B cell (primary cell): ENCODE measurements around the gene GSG1. TPM values are rescaled to one million over a fixed set of nuclear protein-coding genes. Genes with fewer than 3 reads are reported as not detected.

Experiments
- ATAC-seq: fragments of 200-7000 bp; cut with Tn5 transposase; one replicate; pipeline ENCODE4 v1.10.0; 2021; ENCODE audit warnings: low read depth, mild to moderate bottlenecking, moderate number of reproducible peaks, moderate library complexity
- CTCF ChIA-PET: fragments of 350-600 bp; sonication (Branson Sonifier 250); formaldehyde crosslinking; loops from one replicate; lab custom pipeline; 2021; ENCODE audit warnings: antibody characterized with exemption, inconsistent platforms; lab: Charles Lee
- POLR2A ChIA-PET: fragments of 350-600 bp; sonication (Branson Sonifier 250); formaldehyde crosslinking; loops from one replicate; lab custom pipeline; 2021; ENCODE audit warnings: antibody characterized with exemption; lab: Charles Lee
- DNase-seq: peaks from one replicate; pipeline ENCODE4 v3.0.0; 2013
- H2AFZ ChIP-seq: 2 replicates; pipeline ENCODE4 v1.6.1; 2012; ENCODE audit warnings: mild to moderate bottlenecking, low read depth, low read length; ENCODE audit not compliant: insufficient read depth, poor library complexity, severe bottlenecking
- H3K27ac ChIP-seq, 2 donors: 1 replicate in 1 of 2; 2 replicates in 1 of 2; pipeline ENCODE4 v1.5.1; 2012 to 2013; ENCODE audit warnings: low read length in 2 of 2, mild to moderate bottlenecking in 2 of 2, moderate library complexity in 1 of 2
- H3K27me3 ChIP-seq, 4 experiments: fragments of 200-600 bp in 1 of 4; sonication (generic) in 1 of 4; replicated peaks in 1 of 4; 1 replicate in 2 of 4; 2 replicates in 2 of 4; pipeline versions ENCODE4 v1.6.1 to v1.7.0; 2013 to 2016; ENCODE audit warnings: low read length in 3 of 4, mild to moderate bottlenecking in 2 of 4, mixed read lengths in 1 of 4, moderate library complexity in 1 of 4; ENCODE audit not compliant: insufficient read depth in 4 of 4, control insufficient read depth in 3 of 4; ENCODE audit errors: control extremely low read depth in 1 of 4
- H3K36me3 ChIP-seq, 2 experiments: replicated peaks in 1 of 2; 1 replicate in 1 of 2; 2 replicates in 1 of 2; pipeline versions ENCODE4 v1.6.1 to v1.7.1; 2013; ENCODE audit warnings: low read length in 1 of 2; ENCODE audit not compliant: insufficient read depth in 2 of 2, control insufficient read depth in 1 of 2; ENCODE audit errors: control extremely low read depth in 1 of 2, extremely low read depth in 1 of 2
- H3K4me1 ChIP-seq, 2 donors: fragments of 200-600 bp in 1 of 2; sonication (generic) in 1 of 2; 1 replicate in 1 of 2; 2 replicates in 1 of 2; pipeline versions ENCODE4 v1.5.1 to v1.6.1; 2013 to 2017; ENCODE audit warnings: low read length in 2 of 2; ENCODE audit not compliant: control insufficient read depth in 2 of 2, insufficient read depth in 2 of 2
- H3K4me2 ChIP-seq: replicated peaks from 2 replicates; pipeline ENCODE3; 2012; ENCODE audit warnings: mild to moderate bottlenecking, low read depth, low read length; ENCODE audit not compliant: poor library complexity, severe bottlenecking
- H3K4me3 ChIP-seq, 5 experiments: fragments of 200-600 bp in 1 of 5; sonication (generic) in 1 of 5; 1 replicate in 3 of 5; 2 replicates in 2 of 5; pipeline versions ENCODE4 v1.5.1 to v1.7.0; 2011 to 2016; ENCODE audit warnings: low read length in 4 of 5, mild to moderate bottlenecking in 4 of 5, low read depth in 2 of 5, control low read depth in 1 of 5, moderate library complexity in 1 of 5; ENCODE audit not compliant: insufficient read depth in 1 of 5; ENCODE audit errors: control extremely low read depth in 1 of 5, extremely low read depth in 1 of 5
- H3K79me2 ChIP-seq: fragments of 200-600 bp; sonication (generic); one replicate; pipeline ENCODE4 v1.6.0; 2016; ENCODE audit warnings: low read length; ENCODE audit not compliant: control insufficient read depth, insufficient read depth
- H3K9ac ChIP-seq: fragments of 200-600 bp; sonication (generic); 2 replicates; pipeline ENCODE4 v1.6.1; 2017; ENCODE audit warnings: mild to moderate bottlenecking, low read length, moderate library complexity
- H3K9me3 ChIP-seq, 3 donors: one replicate each; pipeline versions ENCODE4 v1.6.1 to v1.7.1; 2013; ENCODE audit warnings: low read length in 2 of 3; ENCODE audit not compliant: control insufficient read depth in 2 of 3, insufficient read depth in 1 of 3; ENCODE audit errors: control extremely low read depth in 1 of 3
- H4K20me1 ChIP-seq: 2 replicates; pipeline ENCODE4 v1.6.0; 2012; ENCODE audit warnings: mild to moderate bottlenecking, low read length; ENCODE audit not compliant: insufficient read depth, control insufficient read depth, poor library complexity, severe bottlenecking
- H3K27ac Mint-ChIP-seq: one replicate; pipeline ENCODE4 v1.8.0; 2021; ENCODE audit warnings: mixed read lengths
- H3K27me3 Mint-ChIP-seq: one replicate; pipeline ENCODE4 v1.8.0; 2021; ENCODE audit warnings: mixed read lengths
- H3K4me1 Mint-ChIP-seq: one replicate; pipeline ENCODE4 v1.8.0; 2021; ENCODE audit warnings: mixed read lengths
- H3K4me3 Mint-ChIP-seq: one replicate; pipeline ENCODE4 v1.8.0; 2021; ENCODE audit warnings: mixed read lengths
- H3K9me3 Mint-ChIP-seq: one replicate; pipeline ENCODE4 v1.8.0; 2022; ENCODE audit warnings: mixed read lengths; ENCODE audit not compliant: insufficient read depth
- CTCF ChIP-seq: fragments of 200-600 bp; IDR thresholded peaks from one replicate; pipeline ENCODE4 v1.8.0; 2022; ENCODE audit warnings: antibody characterized with exemption, mild to moderate bottlenecking
- EZH2 ChIP-seq: IDR thresholded peaks from 2 replicates; pipeline ENCODE4 v1.6.1; 2012; ENCODE audit warnings: borderline replicate concordance, low read depth, mild to moderate bottlenecking, moderate library complexity, low read length; ENCODE audit not compliant: insufficient read depth, poor library complexity, severe bottlenecking
- WGBS: methylation state at CpG from one replicate; pipeline ENCODE4 v1.1.5; 2013; ENCODE audit warnings: missing lambda C conversion rate; ENCODE audit not compliant: insufficient coverage; 5-methylcytosine and 5-hydroxymethylcytosine counted together
- intact Hi-C: fragments of 100-400 bp; cut with micrococcal nuclease; formaldehyde crosslinking; loops from one replicate; pipeline ENCODE4 v1.10.0; 2022
- polyA plus RNA-seq: library from polyadenylated mRNA; depleted of rRNA; stranded (reverse); fragments of >200 nt; gene quantifications from 2 replicates; pipeline ENCODE4 v1.2.3, GENCODE V29; 2012
- total RNA-seq, 2 donors: library from RNA; stranded (reverse); fragments of 120-200 nt in 1 of 2; gene quantifications; 1 replicate in 1 of 2; 2 replicates in 1 of 2; pipeline versions ENCODE4 v1.2.3 to v1.2.4, GENCODE V29; 2013 to 2022

Gene GSG1
- total and polyA plus RNA-seq, 2 donors (not counting 1 experiment from before 2014, with no cell fraction given) = not detected

DNA sequence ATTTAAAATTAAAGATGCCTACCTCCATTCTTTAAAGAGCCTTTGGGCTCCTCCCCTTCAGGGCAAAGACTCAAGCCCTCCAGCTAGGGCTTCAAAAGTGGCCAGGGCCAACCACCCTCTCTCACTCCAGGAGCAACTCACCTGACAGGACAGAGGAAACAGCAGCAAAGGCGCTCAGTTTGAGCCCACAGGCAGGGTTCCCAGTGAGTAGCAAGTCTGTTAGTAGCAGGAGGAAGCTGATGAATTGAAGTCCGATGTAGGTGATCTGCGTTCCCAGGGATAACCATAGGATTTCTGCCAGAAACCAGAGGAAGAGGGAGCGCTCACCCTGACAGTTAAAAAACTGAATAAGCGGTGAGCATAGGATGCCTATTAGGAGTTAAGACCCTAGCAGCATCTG lies 15.7 kb downstream of the GSG1 start:
- Histone ChIP-seq H3K4me1 (peaks cover 8 to 14% of the 10 kb centered on the region in 2 donors), H3K9ac (no peak overlapping the region), H3K36me3 (no peaks in the 10 kb centered on the region), H3K9me3 (no peaks in the 10 kb centered on the region), H3K4me3 (no peak overlapping the region), H3K27ac (no peak overlapping the region), H3K27me3 (no peaks in the 10 kb centered on the region), H3K79me2 (no peaks in the 10 kb centered on the region), H4K20me1 (no peaks in the 10 kb centered on the region), H3K4me2 (no peak overlapping the region), H2AFZ (no peak overlapping the region)
- CTCF ChIA-PET = no interaction called here
- intact Hi-C loops = no loop called here
- peaks cover 12% of the 10 kb centered on the region for H3K4me1 Mint-ChIP-seq
- DNase-seq (no peak), ATAC-seq (no peak)
- no peaks in the 10 kb centered on the region for H3K9me3 Mint-ChIP-seq
- POLR2A ChIA-PET = interaction anchor here (0.5 kb wide), 1 partner anchor 168 kb away, joined by 3 read pairs; no protein-coding TSS in a partner anchor
- no peak overlapping the region for H3K27ac Mint-ChIP-seq
- no peak for TF ChIP-seq CTCF
- TF ChIP-seq EZH2 = no peak
- no peaks in the 10 kb centered on the region for H3K27me3 Mint-ChIP-seq
- no peak overlapping the region for H3K4me3 Mint-ChIP-seq
- 92% methylated on average over 5 of the region's 5 CpGs for WGBS

GRCh38 chr12:13085968-13086686 lies 17.3 kb downstream of the GSG1 start:
- Histone ChIP-seq H3K4me2 (no peak overlapping the region), H3K79me2 (no peaks in the 10 kb centered on the region), H4K20me1 (no peaks in the 10 kb centered on the region), H3K27ac (no peak overlapping the region), H3K4me1 (peaks cover 8 to 14% of the 10 kb centered on the region in 2 donors), H3K9ac (no peak overlapping the region), H3K4me3 (no peak overlapping the region), H2AFZ (no peak overlapping the region), H3K36me3 (no peaks in the 10 kb centered on the region), H3K9me3 (no peaks in the 10 kb centered on the region), H3K27me3 (no peaks in the 10 kb centered on the region)
- POLR2A ChIA-PET = no interaction called here
- DNase-seq (no peak), ATAC-seq (no peak)
- 85% methylated on average over 6 of the region's 7 CpGs for WGBS
- Mint-ChIP-seq H3K4me3 (no peak overlapping the region), H3K27ac (no peak overlapping the region), H3K27me3 (no peaks in the 10 kb centered on the region), H3K9me3 (no peaks in the 10 kb centered on the region), H3K4me1 (peaks cover 12% of the 10 kb centered on the region)
- CTCF ChIA-PET = no interaction called here
- intact Hi-C loops = no loop called here
- TF ChIP-seq EZH2 = no peak
